ENCODE results near the gene MYO3B.
"Not testable (repeated sequence)": the region's sequence is repeated elsewhere in the genome, so short reads cannot be mapped to it uniquely, and the experiment has no call there.

Gene MYO3B

DNA sequence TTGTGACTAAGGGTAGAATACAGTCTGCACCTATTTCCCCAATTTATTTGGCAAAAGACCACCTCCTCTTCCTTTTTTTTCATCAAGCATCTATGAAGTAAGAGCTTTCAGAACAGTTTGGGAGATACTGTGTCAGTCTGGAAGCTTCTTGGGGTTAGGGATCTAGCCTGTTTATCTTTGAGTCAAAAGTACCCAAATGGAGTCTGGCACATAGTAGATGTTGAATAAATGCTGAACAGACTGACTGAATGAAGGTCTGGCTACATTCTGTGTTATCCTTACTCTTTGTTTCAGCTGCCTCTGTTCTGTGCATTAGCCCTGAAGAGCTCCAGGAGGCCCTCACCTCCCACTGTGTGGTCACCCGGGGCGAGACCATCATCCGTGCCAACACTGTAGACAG lies 223.2 kb downstream of the MYO3B start:
- in situ Hi-C loops (cut with MboI; ENCODE audit: low sequenced_read_pairs): no loop called here

DNA sequence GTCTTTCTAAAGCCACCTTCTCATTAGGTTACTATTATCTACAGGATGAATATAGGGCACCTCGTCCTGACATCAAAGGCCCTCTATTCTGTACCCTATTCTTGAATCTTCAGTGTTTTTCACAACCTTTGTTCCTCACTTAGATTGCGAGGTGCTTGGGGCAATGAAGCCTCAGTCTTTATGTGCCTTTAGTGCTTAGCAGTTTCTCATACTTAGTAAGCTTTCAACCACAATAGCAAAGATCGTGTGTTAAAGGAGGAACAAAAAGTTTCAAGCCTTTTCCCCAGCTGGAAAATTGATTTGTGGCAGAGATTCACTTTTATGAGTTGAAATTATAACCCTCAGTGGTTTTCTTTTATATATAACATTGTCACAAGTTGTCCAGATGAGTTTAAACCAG lies 226.9 kb downstream of the MYO3B start:
- in situ Hi-C loops (cut with MboI; ENCODE audit: low sequenced_read_pairs): no loop called here

DNA sequence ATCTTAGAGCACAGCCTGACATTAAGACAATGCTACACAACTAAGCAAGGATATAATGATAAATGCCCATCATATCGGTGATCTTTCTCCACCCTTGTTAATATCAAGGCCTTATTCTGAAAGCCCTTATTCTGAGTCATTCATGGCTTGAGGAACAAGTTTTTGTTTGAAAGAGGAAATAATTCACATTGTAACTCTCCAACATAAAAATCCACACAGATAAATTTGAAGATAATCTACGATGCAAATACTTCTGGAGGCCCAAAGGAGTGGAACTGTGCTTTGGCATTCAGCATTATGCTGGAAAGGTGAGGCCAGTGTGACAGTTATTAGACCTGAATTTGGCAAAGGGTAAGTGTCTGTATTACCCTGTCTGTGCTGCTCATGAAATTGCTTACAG lies 227.4 kb downstream of the MYO3B start:
- in situ Hi-C loops (cut with MboI; ENCODE audit: low sequenced_read_pairs): no loop called here

DNA sequence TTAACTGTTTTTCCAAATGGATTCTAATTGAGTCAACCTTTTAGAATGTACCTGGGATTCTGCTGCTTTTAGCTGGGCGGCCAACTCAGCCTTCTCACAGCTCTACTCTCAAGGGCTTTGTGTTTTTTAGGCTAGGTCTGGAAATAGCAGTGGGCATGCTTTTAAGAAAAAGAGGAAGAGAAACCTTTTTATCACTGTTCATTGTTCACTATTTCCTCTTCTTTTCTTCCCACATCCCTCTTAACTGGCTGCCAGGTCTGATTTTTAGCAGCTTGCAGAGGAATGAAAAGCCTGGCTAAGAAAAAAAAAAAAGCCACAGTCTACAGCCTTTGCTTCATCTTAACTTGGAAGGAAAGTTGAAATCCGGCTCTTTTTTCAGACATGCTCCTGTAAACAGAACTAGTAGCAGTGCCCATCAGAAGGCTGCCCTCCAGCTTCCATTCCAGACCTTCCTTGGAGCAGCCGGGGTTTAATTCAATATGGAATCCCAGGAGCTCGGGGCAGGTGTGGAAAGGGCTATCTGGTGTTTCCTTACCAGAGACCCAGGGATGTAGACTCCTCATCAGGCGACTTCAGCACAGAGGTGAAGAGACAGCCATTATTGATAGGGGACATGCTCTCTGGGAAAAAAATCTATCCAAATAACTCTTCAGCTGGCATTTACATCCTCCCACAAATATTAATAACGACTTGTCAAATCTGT lies 230.7 kb downstream of the MYO3B start:
- in situ Hi-C loops (cut with MboI; ENCODE audit: low sequenced_read_pairs): no loop called here

DNA sequence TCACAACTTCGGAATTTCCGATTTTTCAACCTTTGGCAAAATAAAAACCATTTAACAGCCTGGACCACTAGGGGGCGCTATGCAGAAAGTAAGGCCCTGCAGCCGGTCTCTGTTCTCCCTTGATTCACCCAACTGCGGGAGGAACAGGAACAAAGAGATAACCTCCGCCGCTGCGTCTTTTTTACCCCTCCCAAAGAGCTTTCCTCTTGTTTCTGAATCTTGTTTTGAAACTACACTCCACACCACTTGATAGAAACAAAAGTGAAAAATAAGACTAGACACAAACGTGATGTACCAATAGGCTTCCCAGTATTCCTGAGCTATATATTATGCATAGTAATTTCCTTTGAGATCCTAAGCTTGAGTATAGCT lies 231.2 kb downstream of the MYO3B start:
- in situ Hi-C loops (cut with MboI; ENCODE audit: low sequenced_read_pairs): no loop called here

DNA sequence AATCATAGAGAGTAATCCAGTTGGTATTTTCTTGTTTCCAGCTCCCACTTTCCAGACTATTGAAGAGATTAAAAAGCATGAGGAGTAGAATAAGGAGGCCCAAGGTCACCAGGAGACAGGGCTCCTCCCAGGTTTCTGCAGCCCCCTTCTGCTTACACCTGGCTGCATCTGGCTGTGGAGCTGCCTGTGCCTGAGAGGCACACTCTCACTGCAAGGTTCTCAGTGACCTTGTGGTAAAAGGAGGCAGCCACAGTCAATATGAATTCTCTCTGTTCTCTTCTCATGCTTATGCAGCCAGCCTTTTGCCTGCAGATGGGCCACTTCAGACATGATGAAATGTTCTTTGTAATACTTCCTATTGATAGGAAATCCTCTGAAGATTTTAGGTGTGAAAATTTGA lies 233.7 kb downstream of the MYO3B start:
- in situ Hi-C loops (cut with MboI; ENCODE audit: low sequenced_read_pairs): no loop called here

DNA sequence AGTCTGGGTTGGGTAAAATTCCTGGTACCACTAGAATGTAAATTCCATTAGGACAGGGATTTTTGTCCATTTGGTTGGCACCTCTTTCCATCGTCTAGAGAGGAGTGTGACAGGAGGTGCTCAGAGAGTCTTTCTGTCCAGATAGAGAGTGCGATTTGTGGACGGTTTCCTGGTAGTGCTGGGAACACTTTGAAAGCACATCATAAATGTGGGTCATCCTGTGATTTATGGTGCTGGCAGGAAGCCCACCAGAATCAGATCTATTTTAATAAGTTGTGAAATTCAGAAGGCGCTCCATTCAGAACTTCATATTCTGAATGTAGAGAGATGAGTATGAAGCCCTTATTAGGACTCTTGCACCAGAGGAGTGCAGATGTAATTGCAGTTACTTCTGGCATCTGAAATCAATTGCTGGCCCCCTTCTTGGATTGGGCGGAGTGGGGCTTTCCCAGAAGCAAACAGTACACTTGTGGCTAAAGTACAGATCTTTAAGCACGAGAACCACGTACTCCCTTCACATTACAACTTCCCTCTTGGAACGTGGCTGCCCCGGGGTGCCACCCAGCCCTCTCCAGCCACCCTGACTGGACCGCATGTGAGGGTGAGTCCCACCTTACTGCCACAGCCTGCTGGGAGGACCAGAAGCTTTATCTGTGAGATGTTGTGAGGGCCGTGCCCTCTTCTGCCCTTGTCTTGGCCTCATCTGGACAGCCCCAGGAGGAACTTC lies 243.2 kb downstream of the MYO3B start:
- in situ Hi-C loops (cut with MboI; ENCODE audit: low sequenced_read_pairs): no loop called here

DNA sequence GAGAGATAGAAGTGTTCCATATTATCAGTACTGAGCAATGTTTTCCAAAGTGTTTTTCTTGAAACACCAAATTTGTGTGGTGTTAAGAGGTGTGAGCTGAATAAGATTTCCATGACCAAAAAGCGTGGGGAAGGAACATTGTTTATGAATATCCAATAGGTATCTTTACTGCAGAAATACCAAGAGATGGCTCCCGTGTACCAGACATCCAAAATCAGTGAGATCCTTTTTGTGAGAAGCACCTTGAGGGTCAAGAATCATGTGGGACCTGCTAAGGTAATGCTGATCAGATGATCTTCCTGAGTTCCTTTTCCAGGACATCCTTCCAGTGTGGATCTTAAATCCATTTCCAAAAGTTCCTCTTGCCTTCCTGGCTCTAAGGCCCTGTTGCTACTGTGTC lies 246.0 kb downstream of the MYO3B start:
- in situ Hi-C loops (cut with MboI; ENCODE audit: low sequenced_read_pairs): no loop called here

DNA sequence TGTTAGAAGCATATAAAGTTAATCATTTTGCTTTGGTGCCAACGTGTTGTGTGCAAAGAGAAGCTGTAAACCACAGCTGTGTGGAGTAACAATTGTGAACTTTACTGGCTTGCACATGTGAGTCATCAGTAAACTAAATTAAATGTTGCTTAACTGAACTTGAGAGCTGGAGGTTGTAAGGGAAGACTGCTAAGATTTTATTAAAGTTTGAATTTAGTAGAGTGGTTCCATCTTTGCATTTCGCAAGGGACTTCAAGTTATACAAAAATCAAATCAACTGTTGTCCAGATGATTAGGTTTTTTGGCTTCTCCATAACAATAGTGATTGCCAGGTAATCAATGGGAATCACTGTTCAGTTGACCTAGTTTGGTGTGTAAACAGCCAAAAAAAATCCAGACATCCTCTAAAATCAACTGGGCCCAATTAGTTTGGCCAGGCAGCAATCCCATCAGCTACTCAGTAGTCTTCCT lies 247.4 kb downstream of the MYO3B start:
- in situ Hi-C loops (cut with MboI; ENCODE audit: low sequenced_read_pairs): no loop called here

DNA sequence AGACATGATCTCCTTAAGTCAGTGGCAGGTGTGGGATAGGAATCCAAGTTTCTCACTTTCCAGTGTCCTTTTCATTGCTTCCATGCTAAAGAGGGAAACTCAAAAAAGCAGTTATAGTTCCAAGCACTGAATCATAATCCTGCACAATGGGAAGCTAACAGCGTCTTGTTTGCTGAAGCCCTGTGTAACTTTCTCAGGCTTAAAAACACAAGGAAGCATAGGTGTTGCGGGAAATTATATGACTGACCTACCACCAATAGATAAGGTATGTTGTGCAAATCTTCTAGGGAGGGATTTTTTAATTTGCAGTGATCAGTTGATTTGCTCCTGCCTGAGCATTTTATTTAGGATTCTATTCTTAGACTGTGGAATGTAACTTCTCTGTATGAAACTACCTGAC lies 250.9 kb downstream of the MYO3B start:
- in situ Hi-C loops (cut with MboI; ENCODE audit: low sequenced_read_pairs): no loop called here

DNA sequence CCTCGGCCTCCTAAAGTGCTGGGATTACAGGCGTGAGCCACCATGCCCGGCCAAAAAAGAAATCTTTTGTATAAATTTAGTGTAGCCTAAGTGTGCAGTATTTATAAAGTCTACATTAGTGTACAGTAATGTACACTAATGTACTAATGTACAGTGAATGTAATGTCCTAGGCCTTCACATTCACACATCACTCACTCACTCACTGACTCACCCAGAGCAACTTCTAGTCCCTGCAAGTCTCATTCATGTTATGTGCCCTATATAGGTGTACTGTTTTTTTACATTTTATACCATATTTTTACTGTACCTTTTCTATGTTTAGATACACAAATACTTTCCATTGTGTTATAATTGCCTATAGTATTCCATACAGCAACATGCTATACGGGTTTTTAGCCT lies 254.9 kb downstream of the MYO3B start:
- in situ Hi-C loops (cut with MboI; ENCODE audit: low sequenced_read_pairs): no loop called here

DNA sequence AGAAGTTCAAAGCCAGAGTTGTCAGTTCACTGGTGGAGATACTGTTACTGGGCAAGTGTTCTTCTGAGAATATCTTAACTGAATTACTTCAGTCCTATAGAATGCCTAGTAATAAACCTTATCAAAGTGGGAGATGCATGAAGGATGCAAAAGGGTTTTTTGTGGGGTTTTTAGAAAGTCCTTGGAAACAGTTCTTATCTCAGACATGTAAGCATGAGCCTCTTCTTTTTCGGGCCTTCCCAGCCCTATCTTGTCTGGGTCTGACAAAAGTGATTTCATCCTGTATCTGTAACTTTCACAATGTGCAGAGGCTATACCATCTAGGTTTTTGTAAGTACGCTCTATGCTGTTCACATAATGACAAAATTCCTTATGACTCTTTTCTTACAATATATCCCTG lies 255.5 kb downstream of the MYO3B start:
- in situ Hi-C loops (cut with MboI; ENCODE audit: low sequenced_read_pairs): no loop called here

DNA sequence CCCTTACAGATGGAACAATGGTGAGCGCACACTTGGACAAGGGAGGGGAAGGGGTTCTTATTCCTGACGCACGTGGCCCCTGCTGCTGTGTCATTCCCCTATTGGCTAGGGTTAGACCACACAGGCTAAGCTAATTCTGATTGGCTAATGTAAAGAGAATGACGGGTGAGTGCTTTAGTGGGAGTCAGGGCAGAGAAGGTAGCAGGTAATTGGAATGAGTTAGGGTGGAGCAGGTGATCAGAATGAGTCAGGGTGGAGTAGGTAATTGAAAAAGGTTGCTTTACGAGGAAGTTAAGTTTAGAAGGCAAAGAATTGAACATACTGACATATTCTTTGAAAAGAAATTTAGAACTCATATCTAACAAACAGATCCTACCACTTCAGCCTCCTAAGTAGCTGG lies 256.4 kb downstream of the MYO3B start:
- in situ Hi-C loops (cut with MboI; ENCODE audit: low sequenced_read_pairs): not testable (repeated sequence)

DNA sequence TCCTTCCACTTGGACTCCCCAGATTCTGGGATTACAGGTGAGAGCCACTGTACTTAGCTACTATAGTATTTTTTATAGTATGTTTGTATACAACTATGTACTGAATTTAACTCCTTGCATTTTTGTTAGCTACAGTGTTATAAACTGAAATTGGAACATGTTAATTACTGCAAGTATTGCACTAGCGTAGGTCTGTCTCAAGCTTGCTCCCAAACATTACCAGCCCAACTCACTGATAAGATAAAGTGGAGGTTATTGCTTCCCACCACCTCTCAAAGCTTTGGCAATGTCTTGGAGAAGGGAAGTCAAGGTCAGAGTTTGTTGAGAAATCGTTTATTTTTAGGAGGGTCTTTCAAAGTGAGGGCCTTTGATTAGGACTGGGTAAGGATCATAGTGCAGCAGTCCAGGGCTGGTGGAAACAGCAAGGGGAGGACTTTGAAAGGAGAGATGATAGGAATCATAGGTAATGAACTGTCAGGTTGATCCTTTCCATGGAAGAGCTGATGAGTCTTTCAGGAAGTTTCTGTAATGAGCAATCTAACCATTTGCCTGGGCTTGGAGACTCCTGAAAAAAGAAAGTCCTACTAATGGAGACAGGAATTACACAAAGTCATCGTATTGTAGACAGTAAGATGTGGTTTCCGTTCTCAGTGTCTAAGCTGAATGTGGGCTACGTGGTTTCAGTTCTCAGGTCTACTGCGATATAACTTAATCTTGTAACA lies 257.1 kb downstream of the MYO3B start:
- in situ Hi-C loops (cut with MboI; ENCODE audit: low sequenced_read_pairs): no loop called here

DNA sequence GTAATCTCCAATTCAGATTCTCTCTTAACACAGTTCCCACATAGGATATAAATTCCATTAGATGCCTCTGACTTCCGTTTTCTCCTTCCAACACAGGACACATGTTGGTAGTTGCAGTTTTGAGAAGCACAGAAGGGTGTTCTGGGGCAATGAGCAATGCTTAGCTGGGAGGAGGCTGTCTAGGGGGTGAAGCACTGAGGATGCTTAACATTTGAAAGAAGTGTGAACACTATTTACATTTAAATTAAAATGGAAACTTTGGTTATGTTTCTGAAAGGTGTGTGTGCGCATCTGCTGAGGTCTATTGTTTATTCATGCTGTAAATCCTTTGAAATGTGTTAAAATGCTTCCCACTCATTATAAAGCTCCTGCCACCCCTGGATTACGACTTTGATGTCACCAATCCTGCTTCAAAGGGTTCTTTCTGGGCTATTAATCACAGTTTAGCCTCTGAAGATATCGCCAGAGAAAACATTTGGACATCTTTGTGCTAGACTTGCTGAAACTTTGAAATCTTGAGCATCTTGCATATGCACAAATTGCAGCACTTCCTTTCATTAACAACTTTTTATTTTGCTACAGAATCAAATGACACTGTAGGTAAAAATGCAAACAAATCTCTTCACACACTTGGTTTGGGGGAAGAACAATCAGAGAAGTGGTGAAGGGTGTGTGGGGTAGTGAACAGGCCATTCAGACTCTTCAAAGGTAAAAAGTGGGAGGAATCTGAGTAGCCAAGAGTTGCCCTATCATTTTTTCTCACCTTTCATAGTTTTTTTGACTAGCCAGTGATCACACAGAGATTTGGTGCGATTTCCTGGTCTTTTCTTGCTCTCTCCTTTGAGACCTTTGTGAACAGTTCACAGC lies 258.4 kb downstream of the MYO3B start:
- in situ Hi-C loops (cut with MboI; ENCODE audit: low sequenced_read_pairs): no loop called here

DNA sequence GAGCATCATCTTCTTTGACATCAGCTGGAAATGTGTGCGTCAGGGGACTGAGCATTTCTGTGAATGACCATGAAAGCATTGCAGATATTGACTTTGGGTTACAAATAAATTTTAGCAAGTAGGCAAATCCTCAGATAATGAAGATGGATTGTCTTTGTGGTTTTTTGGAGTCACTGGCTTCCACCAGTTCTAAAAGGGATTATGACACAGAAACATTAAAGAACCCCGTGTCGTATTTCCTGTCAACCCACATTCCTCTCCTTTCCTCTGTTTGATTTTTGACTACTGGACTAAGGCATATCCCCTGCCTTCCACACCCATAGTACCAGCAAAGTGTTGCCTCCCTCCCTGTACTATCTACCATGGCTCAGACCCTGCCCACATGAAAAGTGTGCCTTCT lies 268.1 kb downstream of the MYO3B start:
- in situ Hi-C loops (cut with MboI; ENCODE audit: low sequenced_read_pairs): no loop called here

DNA sequence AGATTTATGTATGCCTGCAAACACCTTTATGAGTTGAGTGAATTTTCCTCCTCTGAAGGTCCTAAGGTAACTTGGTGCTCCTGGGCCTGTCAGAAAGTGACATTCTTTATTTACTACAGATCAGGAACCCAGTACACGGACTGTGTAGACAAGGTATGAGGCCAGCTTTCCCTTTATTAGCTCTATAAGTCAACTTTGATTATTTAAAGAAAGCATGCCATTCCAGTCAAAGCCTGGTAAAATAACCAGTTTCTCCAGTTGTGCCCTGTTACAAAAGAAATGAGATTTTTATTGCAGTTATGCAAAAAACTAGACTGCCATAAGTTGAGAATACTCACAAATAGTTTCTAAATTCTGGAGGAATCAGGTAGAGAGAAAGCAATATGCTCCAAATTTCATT lies 271.1 kb downstream of the MYO3B start:
- in situ Hi-C loops (cut with MboI; ENCODE audit: low sequenced_read_pairs): no loop called here

DNA sequence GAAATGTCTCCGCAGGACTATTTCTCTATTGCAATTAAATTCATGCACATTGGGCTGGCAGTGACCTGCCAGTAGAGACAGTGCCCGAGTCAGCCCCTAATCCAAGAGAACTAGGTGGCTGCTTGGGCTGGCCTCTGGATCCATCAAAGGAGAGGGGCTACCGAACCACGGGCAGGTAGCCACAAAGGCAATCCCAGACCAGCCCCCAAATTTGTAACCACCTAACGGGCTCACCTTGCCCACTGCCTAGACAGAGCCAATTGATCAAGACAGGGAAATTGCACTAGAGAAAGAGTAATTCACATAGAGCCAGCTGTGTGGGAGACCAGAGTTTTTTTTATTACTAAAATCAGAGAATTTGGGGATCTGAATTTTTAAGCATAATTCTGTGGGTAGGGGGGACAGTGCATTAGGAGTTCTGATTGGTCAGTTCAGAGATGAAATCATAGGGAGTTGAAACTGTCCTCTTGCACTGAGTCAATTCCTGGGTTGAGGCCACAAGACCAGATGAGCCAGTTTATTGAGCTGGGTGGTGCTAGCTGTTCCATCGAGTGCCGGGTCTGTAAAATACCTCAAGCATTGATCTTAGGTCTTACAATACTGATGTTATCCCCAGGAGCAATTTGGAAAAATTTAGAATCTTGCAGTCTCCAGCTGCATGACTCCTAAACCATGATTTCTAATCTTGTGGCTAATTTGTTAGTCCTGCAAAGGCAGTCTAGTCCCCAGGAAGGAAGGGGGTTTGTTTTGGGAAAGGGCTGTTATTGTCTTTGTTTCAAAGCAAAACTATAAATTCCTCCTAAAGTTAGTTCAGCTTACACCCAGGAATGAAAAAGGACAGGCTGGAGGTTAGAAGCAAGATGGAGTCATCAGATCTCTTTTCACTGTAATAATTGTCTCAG lies 276.8 kb downstream of the MYO3B start:
- in situ Hi-C loops (cut with MboI; ENCODE audit: low sequenced_read_pairs): no loop called here

DNA sequence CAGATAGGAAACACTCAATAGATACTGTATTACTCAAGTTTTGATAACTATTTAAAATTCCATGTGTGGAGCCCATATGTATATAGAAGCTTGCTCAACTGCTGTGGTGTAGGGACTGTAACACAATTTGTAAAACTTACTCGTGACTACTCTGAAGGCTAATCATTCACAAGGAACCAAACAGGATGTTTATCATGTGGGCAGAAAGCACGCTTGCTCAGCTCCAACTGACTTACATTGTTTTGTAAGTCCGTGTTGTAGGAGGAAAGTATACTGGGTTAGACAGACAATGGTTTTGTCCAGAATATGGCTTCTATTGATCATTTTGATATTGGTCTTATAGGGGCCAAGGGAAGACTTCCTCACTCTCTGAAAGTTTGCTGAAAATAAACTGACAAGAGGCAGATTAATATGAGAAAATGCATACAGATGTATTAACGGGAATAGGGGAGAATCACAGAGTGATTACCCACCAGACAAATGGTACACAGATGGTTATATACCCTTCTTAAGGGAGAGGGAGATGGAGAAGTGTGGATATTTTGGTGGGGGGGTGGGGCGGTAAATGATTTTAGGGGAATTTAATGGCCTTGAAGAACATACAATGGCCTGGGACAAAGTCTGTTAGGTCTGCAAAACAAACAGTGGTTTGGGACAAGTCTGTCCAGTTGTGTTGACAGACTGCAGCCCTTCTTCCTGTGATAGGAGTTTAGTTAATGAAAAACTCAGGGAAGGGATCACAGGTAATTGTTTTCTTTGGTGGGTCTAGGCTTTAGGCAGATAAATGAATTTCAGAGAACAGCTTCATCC lies 277.9 kb downstream of the MYO3B start:
- in situ Hi-C loops (cut with MboI; ENCODE audit: low sequenced_read_pairs): no loop called here
